ENCODE data around the gene ITGAX. TPM values are rescaled to one million over a fixed set of nuclear protein-coding genes. Genes with fewer than 3 reads are reported as not detected.

ITGAX gene
- total and polyA plus RNA-seq, 2 of the 8 experiments (the other 6 are each of a cell fraction or from before 2014, with no cell fraction given), result 0.30 TPM; not detected in 1

- TF ChIP-seq KDM4A (IDR thresholded peaks at IDR 0.05; ENCODE audit: low read depth, low read length, severe bottlenecking) (no peak), POU5F1 (IDR thresholded peaks at IDR 0.05; ENCODE audit: low read depth, low read length) (no peak), RXRA (IDR thresholded peaks at IDR 0.05; ENCODE audit: insufficient read depth, low read depth, low read length) (no peak)
Measured at GRCh38 chr16:31397096-31397660, 42.2 kb downstream of the ITGAX start (continued).

Data from H1 (cell line).